CD4-positive, alpha-beta T cell treated with Interleukin-10 for 1 hour (primary cell): Measurements from ENCODE around the gene PAFAH1B1.

Source experiments
- DNase-seq: peaks from one replicate; pipeline ENCODE4 v3.0.0-alpha.2; 2020

Gene PAFAH1B1

DNA sequence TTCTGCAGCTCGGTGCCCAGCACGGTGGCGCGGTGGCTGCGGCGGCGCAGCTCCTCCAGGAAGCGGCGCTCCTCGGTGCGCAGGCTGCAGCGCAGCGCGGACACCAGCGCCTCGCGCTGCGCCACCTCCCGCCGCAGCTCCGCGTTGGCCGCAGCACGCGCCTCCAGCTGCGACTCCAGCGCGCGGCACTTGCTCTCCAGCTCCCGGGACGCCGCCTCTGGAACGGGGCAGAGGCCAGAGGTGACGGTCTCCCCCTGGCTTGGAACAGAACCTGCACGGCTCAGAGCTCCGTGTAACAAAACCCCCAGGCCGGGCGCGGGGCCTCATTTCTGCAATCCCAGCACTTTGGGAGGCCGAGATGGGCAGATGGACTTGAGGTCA lies 131.3 kb downstream of the PAFAH1B1 start:
- peak; percentile 33 for DNase-seq

DNA sequence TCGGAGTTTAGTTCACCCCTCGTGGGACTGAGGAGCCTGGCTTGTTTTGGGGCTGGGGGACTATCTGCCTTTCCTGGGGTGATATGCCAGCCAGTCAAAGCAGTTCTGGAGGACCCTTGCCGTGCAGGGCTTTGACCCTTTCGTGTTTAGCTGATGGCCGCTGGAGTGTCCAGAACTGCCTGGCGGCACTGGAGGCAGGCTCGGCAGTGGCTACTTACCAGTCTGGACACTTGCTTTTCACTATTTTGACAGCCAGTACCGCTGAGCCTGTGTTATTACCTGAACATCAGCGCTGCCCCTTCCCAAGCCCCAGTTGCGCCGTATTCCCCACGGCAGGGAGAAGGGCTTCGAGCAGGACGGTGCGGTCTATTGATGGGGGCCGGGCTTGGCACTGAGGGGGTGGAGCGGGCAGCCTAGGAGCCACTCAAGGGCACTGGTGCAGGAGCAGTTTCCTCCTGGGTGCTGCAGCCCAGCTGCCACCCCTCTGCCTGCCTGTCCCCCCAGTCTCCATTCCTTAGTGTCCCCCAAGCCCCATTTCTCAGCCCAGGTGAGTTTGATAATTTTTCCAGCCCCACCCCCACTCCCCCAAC lies 137.4 kb downstream of the PAFAH1B1 start:
- no peak for DNase-seq

DNA sequence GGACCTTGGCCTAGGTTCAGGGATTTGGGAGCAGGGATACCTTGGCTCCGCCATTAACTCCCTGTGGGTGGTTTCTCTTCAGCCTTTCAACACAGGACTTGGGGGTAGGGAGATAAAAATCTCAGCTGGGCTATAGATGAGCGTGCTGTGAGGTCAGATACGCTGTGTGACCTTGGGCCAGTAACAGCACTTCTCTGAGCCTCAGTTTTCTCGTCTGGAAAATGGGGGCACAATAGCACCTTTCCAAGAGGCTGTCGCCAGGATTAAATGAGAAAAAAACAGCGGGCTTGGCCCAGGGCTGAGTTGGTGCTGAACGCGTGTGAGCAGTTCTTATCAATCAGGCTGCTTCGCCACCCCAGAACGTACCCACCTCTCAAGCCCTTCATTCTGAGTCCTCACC lies 138.4 kb downstream of the PAFAH1B1 start:
- no peak for DNase-seq

DNA sequence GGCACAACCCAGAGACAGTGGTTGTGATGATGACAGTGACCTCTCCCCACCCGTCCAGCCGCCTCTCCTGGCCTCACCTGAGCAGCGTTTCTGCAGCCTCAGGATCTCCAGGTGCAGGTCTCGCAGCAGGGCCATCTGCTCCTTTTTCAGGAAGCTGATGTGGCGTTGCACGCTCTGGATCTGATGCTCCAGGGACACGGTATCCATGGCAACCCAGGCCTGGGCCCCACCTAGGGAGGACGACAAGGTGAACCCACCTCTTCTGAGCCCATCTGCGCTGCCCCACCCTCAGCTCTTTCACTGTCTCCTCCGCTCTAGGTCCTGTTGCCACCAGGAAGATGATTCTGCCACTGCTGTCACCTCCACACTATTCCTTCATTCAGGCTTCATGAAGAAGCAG lies 141.5 kb downstream of the PAFAH1B1 start:
- DNase-seq = no peak
